Tongue (tissue), 2 donors: ENCODE results near the gene MRPL20. TPM values are rescaled to one million over a fixed set of nuclear protein-coding genes. Genes with fewer than 3 reads are reported as not detected.
A peak's percentile ranks its signal among the peaks of the same experiment; 100 is the strongest.

Source experiments
- DNase-seq: peaks from one replicate; pipeline ENCODE4 v3.0.0-alpha.2; 2015
- total RNA-seq: library from RNA; depleted of rRNA; stranded (reverse); fragments of >200 nt; gene quantifications from one replicate; pipeline ENCODE4 v1.2.3, GENCODE V29; 2014

Gene MRPL20
- total RNA-seq, 1 donor from 2014 or later: 101 TPM

GRCh38 chr1:1360506-1361169 is 46.5 kb downstream of the MRPL20 start:
- peak; percentile 48 for DNase-seq

DNA sequence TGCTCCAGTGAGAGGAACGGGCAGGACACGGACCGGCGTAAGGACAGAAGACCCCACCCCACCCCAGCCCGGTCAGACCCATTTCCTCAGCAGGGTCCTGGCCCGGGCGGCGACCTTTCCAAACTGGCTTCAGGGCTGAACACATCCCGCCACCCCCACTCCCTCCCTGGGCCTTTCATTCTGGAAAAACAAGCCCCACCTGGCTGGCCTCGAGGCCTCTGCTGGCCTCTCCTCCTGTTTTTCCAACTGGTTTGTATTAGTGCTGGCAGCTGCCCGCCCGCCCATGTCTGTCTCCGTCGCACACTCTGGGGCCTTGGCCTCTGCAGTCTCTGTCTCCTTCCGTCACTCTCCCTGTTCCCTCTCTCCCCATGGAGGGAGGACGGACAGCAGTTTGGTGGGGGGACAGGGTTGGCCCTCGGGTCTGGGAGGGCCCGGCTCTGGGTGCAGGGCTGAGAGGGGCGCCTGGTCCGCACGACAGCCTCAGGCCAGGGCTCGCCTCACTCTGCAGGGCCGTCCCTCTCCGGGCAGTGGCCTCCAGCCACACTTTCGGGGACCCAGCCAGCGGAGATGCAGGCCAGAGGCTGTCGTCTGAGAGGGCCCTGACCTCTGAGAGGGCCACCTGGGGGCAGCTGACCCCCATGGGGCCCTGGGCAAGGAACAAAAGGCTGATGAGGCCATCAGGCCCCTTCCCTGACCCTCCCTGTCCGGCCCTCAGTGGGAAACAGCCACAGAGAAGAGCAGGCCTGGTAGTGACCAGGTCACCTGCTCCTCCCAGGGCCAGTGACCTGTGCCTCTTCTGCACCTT is 47.2 kb downstream of the MRPL20 start:
- peak; percentile 78 for DNase-seq

GRCh38 chr1:1359308-1359663 is 47.8 kb downstream of the MRPL20 start:
- DNase-seq: peak; percentile 46

GRCh38 chr1:1358433-1359271 is 48.4 kb downstream of the MRPL20 start, which contains the start of gene MXRA8:
Gene MXRA8 (minus strand): TSS chr1:1358555. CDS start chr1:1358504, 51 bp downstream.
- peak; percentile 92 for DNase-seq

- no peak for DNase-seq
These were observed 49.1 kb downstream of the MRPL20 start for GRCh38 chr1:1357871-1358432.

GRCh38 chr1:1356796-1357401 is 50.2 kb downstream of the MRPL20 start:
- DNase-seq: no peak

GRCh38 chr1:1356166-1356795 is 50.8 kb downstream of the MRPL20 start:
- DNase-seq: no peak

DNA sequence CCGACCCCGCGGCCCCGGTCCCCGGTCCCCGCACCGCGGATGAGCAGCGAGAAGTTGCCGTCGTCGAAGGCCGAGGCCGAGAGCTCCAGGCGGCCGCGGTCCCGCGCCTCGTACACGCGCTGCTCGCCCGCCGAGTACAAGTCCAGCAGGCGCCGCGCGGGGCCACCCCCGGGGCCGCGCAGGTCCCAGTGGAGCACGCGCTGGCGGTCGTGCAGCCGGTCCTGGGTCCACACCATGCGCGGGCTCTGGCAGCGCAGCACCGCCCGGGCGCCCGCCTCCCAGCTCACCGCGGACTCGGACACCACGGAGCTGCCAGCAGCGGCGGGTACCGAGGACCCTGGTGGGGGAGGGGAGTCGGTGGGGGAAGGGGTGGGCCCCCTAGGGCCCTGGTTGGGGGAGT is 51.7 kb downstream of the MRPL20 start:
- no peak for DNase-seq

- no peak for DNase-seq
These were observed 52.5 kb downstream of the MRPL20 start for GRCh38 chr1:1354271-1355247.

DNA sequence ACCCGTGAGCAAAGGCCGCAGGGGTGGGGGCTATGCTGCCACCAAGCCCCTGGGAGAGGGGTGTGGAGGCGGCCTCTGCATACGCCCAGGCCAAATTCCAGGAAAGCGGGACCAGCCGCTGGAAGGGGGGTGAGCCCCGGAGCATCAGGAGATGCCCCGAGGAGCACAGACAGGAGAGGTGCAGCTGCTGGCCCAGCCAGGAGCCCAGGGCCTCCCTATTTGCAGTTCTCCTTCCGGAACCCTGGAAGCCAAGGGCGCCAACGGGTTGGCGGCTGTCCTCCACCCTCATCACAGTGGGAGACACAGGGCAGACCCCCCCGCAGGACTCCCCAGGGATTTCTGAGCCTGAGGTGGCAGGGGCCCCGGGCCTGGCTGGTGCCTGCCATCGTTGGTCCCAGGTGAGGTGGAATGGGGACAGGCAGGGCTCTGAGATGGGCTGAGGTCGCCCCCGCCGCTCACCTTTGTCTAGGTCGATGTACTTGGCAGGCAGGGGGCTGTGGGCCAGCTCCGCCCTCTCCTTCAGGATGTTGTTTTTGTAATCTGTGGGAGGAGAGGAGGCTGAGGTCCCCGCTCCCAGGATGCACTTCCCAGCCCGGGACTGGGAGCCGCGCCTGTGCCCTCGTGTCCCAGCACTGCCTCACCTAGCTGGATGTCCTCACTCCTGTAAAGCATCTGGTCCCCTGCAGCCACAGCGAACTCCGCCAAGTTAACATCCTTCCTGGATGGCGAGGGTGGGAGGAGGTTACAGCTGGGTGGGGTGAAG is 53.5 kb downstream of the MRPL20 start:
- no peak for DNase-seq

DNA sequence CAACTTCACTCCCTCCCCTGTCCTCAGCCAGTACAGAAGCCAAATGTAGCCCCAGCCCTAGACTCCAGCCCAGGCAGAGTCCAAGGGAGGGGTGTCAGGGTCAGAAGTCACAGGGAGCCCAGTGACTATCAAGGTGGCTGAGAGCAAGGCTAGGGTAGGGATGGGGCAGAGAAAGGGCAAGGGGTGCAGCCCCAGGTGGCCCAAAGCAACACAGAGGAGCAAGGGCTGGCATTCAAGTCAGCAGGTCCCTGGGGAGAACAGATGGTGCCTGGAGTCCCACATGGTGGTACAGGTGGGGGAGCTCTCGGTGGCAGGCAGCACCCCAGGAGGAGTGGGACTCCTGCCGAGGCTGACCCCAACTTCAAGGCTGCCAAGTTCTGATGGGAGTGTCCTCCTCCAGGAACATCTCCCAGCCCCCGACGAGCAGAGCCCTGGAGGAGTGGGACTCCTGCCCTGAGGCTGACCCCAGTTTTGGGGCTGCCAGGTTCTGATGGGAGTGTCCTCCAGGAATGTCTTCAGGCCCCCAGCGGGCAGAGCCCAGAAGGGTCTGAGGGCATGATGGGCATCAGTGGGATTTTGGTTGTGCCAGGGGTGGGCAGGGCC is 54.2 kb downstream of the MRPL20 start:
- no peak for DNase-seq

Other genes starting within 250 kb of the MRPL20 start
- 0.41 TPM for gene TTLL10, start 233.4 kb downstream of the MRPL20 start, total RNA-seq
- 3.0 TPM for gene TNFRSF18, start 200.7 kb downstream of the MRPL20 start, total RNA-seq
- gene TNFRSF4, start 193.1 kb downstream of the MRPL20 start, total RNA-seq: 2.9 TPM
- gene SDF4, start 175.3 kb downstream of the MRPL20 start, total RNA-seq: 69.1 TPM
- gene B3GALT6, start 175.1 kb downstream of the MRPL20 start, total RNA-seq: 16.5 TPM
- 6.3 TPM for gene C1QTNF12, start 160.6 kb downstream of the MRPL20 start, total RNA-seq
- 34.6 TPM for gene UBE2J2, start 133.4 kb downstream of the MRPL20 start, total RNA-seq
- 4.8 TPM for gene SCNN1D, start 126.9 kb downstream of the MRPL20 start, total RNA-seq
- gene ACAP3, start 99.4 kb downstream of the MRPL20 start, total RNA-seq: 73.3 TPM
- gene PUSL1, start 98.7 kb downstream of the MRPL20 start, total RNA-seq: 15.1 TPM
- gene INTS11, start 82.6 kb downstream of the MRPL20 start, total RNA-seq: 61.5 TPM
- gene CPTP, start 82.5 kb downstream of the MRPL20 start, total RNA-seq: 17.5 TPM
- 1.9 TPM for gene TAS1R3, start 76.0 kb downstream of the MRPL20 start, total RNA-seq
- 82.8 TPM for gene DVL1, start 57.9 kb downstream of the MRPL20 start, total RNA-seq
- gene MXRA8, start 48.7 kb downstream of the MRPL20 start, total RNA-seq: 95.3 TPM
- 75.3 TPM for gene AURKAIP1, start 32.1 kb downstream of the MRPL20 start, total RNA-seq
- gene CCNL2, start 8.0 kb downstream of the MRPL20 start, total RNA-seq: 174 TPM
- 13.4 TPM for gene ANKRD65, start 14.0 kb upstream of the MRPL20 start, total RNA-seq
- gene VWA1, start 28.4 kb upstream of the MRPL20 start, total RNA-seq: 39.3 TPM
- 1.3 TPM for gene ATAD3C, start 42.4 kb upstream of the MRPL20 start, total RNA-seq
- 10.5 TPM for gene ATAD3B, start 64.5 kb upstream of the MRPL20 start, total RNA-seq
- 21.3 TPM for gene ATAD3A, start 104.9 kb upstream of the MRPL20 start, total RNA-seq
- gene TMEM240, start 133.3 kb upstream of the MRPL20 start, total RNA-seq: 2.4 TPM
- 55.7 TPM for gene SSU72, start 167.6 kb upstream of the MRPL20 start, total RNA-seq
- gene FNDC10, start 192.8 kb upstream of the MRPL20 start, total RNA-seq: 1.0 TPM
- 79.5 TPM for gene MIB2, start 208.2 kb upstream of the MRPL20 start, total RNA-seq
- 18.1 TPM for gene MMP23B, start 224.9 kb upstream of the MRPL20 start, total RNA-seq